Measurements from ENCODE around the gene TSSC4.

Gene TSSC4

GRCh38 chr11:2447951-2448650 lies 47.6 kb downstream of the TSSC4 start:
- DNase-seq (ENCODE audit: low read depth in 2 of 2) = no peak

DNA sequence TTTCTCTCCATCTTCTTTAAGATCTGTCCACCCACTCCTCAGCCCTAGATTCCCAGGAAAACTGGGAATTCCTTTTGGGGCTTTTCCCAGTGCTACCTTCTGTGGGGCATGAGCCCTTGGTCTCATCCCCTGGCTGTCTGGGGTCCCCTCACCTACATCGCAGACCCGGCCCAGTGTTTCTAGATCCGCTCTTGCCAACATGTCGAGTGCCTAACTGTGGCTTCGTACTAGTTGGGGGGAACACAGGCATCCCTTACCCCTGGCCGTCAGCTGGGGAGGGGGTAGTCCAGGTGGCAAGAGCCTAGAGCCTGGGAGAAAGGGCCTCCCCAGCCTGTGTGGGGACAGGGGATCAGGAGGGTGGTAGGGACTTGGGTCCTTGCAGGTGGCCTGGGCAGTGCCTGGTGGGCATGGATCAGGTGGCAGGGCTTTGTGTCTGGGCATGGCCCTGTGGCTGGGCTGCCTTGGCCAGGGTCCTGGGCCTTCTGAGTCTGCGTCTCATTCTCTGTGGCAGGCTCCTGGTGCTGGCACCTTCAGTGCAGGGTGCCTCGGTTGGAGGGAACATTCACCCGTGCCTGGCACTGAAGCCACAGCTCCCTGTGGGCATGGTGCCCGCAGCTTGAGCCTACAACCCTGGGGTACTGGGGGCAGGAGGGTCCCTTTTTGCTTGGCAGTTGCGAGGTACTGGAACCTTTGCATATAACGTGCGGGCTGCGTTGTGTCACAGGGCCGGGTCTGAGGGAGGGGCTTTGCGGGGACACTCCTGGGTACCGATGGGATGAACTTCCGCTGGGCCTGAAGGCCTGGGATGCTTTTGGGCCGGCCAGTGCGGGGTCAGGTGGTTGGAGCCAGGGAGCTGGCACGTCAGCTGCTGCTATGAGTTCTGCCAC lies 48.4 kb downstream of the TSSC4 start:
- DNase-seq (ENCODE audit: low read depth in 2 of 2) = no peak

GRCh38 chr11:2449548-2450320 lies 49.2 kb downstream of the TSSC4 start:
- no peak for DNase-seq (ENCODE audit: low read depth in 2 of 2)

GRCh38 chr11:2450321-2451041 lies 49.9 kb downstream of the TSSC4 start:
- no peak for DNase-seq (ENCODE audit: low read depth in 2 of 2)

DNA sequence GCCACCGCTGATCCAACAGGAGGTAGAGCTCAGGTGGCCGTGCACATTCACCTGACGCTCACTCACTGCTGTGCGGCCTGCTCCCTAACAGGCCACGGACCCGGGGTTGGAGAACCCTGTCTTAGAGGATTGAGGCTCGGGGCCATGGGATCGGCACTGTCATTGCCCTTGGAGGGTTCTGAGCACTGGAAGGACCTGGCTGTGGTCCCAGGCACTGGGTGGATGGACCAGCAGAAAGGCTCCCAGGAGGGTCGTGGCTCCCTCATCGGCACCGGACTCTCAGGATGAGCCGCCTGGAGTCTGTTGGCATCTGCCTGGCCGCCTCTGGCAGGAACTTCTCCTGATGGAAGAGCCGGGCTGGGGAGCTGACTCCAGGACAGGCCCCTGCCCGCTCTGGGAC lies 50.8 kb downstream of the TSSC4 start:
- DNase-seq (ENCODE audit: low read depth in 2 of 2) = no peak

DNA sequence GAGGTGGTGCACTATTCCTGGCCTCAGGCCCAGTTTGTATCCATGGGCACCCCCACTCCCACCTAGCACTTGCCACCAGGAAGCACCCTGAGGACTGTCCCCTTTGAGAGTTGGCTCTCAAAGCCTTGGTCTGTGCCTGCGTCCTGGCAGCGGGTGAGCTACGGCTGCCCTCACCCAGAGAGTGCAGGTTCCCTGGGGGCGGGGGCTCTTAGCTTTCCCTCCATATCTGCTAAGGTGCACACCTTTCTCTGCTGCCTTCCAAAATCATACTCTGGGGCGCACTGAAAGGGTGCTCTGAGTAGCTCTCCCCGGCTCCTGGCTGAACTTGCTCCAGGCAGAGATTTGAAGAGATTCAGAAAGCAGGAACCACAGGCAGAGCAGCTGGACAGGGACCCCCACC lies 51.4 kb downstream of the TSSC4 start:
- no peak for DNase-seq (ENCODE audit: low read depth in 2 of 2)

- DNase-seq (ENCODE audit: low read depth in 2 of 2) = no peak
Measured at GRCh38 chr11:2452321-2453012, 51.9 kb downstream of the TSSC4 start.

DNA sequence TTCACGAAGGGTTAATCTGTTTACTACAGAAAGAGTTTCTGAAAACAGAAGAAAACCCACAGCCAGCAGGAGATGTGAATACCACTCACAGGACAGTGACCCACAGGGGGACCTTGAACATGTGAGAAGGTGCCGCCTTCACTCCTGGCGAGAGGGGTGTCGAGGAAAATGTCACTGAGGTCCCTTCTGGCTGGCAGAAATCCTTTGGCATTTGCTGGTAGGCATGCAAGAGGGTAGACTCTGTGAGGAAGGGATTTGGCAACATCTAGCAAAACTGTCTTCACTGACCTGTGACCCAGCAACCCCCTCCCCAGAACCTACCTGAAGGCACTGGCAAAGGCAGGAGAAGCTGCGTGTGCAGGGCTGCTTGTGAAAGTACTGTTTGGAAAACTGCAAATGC lies 52.9 kb downstream of the TSSC4 start:
- no peak for DNase-seq (ENCODE audit: low read depth in 2 of 2)

Measured in stimulated activated CD8-positive, alpha-beta memory T cell treated with anti-CD3 and anti-CD28 coated beads, Interleukin-2, amount 100 ng/mL, for 48 hours (primary cell).